GM19395 (cell line): ENCODE results near the gene CMPK2.
A peak's percentile ranks its signal among the peaks of the same experiment; 100 is the strongest.

Experiments
- ATAC-seq: cut with Tn5 transposase; IDR thresholded peaks from one replicate; pipeline ENCODE4 v1.9.1; 2021; ENCODE audit warnings: mild to moderate bottlenecking, moderate library complexity; ENCODE audit not compliant: unreplicated experiment

The CMPK2 gene

DNA sequence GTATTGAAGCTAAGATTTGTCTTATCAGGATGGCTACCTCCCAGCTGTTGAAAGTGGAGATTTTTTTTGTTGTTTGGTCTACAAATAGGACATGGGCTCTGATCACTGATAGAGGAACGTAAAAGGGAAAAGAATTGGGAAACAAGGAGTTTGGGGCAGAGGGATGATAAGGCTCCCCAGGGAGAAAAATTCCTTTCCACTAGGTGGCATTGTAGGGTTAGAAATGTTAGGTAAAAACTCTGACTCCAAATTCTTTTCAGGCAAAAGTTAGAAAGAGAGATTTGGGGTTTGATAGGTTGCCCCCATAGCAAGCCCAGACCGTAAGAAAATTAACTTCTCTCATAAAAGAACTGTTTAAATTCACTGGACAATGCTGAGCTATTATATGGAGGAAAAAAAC is 19.8 kb downstream of the CMPK2 start:
- no peak for ATAC-seq

DNA sequence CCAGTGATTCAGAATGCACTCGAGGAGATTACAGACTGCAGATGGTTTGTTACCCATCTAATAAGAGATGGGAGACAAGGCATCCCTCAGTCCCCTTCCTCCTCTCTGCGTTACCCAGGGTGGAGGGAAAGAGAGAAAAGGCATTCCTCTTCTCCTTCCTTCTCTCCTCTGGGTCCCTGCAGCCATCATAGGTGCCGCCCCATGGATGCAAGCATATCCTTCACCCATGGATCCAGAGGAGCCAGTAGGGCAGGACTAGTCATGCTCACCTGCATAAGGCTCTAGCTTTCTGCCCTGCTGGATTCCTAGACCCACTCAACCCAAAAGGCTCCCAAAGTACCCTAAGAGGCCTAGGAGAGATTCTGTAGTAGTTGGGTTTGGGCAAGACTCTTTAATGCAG is 20.4 kb downstream of the CMPK2 start:
- ATAC-seq: no peak

DNA sequence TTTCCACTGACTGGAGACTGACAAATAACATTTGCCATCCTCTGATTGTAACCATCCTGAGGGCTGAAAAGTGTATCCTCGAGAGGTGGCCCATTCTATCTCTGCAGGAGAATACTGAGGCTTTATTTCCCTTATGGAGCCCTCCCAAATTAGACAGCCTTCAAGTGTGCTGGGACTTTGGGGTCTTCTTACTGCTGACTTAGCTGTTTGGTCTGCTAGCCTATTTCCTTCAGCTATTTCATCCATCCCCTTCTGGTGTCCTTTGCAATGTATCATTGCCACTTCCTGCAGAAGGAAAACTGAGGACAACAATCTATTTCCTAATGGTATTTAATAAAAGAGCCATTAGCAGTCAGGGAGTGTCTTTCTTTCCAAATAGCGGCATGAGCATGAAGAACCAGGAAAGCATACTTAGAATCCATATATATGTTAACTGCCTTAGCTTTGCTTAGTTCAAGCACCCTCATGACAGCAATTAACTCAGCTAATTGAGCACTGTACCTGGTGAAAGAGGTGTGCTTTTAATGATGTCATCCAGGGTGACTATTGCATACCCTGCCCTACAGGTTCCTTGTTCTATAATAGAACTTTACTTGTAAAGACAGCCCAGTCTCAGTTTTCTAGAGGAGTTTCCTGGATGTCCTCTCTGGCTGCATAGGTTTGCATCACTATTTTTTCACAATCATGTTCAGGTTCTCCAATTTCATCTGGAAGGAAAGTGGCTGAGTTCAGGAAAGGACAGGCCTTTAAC is 24.0 kb downstream of the CMPK2 start:
- no peak for ATAC-seq

GRCh38 chr2:6838673-6839319 is 26.9 kb downstream of the CMPK2 start:
- no peak for ATAC-seq

DNA sequence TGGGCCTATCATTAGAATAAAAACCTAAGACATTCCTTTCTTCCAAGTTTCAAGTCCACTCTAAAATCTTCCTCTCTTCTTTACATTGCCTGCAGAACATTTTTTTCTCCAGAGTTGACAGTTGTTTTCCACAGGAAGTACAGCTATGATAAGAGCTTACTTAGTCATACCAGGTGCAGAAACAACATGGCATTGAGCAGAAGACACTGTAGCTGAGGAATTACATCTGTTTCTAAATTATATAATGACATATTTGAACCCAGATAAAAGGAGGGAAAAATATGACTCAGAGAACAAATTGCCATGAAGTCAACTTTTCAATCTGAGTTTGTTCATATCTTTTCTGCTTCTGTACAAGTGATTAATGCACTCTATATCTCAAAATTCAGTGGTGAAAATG is 30.2 kb downstream of the CMPK2 start:
- ATAC-seq: no peak

DNA sequence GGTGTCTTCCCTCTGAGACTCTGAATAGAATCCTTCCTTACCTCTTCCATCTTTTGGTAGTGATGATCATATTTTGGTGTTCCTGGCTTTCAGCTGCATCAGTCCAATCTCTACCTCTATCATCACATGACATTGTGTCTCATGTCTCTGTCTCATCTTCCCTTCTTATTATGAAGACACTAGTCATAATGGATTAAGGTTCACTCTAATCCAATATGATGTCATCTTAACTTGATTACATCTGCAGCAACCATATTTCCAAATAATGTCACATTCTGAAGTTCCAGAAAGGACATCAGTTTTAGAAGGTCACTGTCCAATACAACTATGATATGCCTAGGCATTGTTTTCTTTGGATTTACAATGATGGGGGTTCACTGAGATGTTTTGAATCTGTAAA is 31.5 kb downstream of the CMPK2 start:
- ATAC-seq: no peak

DNA sequence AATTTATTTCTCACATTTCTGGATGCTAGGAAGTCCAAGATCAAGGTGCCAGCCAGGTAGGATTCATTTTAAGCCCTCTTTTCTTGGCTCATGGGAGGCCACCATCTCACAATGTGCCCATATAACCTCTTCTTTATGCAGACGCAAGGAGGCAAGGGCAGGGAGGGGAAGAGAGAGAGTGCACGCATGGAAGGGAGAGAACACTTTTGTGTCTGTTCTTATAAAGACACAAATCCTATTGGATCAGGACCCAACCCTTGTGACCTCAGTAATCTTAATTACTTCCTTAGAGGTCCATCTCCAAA is 32.5 kb downstream of the CMPK2 start:
- ATAC-seq: no peak

DNA sequence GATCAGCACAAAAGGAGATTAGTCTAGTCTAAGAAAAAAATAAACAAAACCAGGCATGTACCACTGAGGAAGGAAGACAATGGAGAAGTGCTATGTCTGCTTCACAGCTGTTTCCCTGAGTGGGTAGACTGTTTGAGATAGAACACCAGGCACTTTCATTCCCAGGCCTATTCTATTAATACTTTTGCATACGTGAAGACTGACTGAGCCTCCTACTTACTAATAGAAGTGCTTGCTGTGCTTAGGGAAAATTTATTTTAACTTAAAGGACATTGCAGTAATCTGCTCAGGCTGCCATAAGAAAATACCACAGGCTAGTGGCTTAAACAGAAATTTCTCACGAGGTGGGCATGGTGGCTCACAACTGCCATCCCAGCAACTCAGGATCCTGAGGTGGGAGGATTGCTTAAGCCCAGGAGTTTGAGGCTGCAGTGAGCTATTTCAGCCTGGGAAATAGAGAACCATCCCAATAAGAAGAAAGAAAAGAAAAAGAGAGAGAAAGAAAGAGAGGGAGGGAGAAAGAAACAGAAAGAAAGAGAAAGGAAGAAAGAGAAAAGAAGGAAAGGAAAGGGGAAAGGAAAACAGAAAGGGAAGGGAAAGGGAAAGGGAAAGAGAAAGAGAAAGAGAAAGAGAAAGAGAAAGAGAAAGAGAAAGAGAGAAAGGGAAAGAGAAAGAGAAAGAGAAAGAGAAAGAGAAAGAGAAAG is 33.0 kb downstream of the CMPK2 start:
- ATAC-seq: no peak

- no peak for ATAC-seq
Measured at GRCh38 chr2:6831229-6831628, 34.5 kb downstream of the CMPK2 start.

GRCh38 chr2:6828299-6828584 is 37.5 kb downstream of the CMPK2 start:
- no peak for ATAC-seq

GRCh38 chr2:6827566-6828298 is 38.0 kb downstream of the CMPK2 start:
- ATAC-seq: no peak

DNA sequence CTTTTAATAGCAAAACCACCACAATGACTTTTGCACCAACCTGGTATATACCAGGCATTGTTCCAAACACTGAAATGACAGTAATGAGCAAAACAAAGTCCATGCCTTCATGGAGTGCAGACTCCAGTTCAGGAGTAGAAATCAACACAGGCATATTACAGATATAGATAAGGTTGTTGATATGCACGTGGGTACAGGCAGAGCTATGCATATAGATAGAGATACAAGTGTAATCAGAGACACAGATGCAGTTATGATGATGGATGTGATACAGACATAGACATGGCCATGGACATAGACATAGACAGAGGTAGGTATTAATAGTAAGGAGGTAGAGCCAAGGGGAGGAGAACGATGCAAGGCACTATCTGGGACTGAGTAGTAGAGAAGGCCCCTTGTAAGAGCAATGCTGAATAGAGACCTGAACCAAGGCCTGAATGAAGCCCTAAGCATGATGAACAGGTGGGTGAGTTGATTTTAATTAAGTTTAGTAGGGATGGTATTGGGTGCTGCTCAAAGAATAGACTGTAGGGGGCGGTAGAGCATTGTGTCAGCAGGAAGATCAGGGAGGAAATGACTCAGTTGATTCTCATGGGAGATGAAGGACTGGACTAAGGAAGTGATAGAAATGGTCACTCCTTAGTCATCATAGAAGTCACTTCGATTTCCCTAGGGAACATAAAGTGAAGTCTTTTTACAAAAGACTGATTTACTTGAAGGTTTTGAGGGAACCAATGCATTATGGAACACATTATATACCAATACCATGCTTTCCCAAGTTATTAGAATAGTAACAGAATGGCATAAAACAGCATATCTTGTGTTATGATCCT is 39.4 kb downstream of the CMPK2 start:
- ATAC-seq: peak; percentile 97

DNA sequence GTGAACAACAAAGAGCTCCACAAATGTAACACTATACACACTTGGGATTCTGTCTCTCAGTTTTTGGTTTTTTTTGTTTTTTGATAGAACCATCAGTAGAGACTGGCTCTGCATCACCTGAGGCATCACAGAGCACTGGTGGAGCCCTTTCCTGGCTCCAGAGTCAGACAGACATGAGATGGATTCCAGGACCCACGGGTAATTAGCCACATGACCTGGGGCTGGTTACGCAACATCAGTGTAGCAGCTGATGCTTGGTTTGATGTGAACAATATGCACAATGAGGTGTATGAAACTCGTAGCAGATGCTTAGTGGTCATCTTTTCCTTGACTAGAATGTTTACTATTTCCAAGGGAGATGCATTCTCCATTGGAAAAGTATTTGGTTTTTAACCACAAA is 40.7 kb downstream of the CMPK2 start:
- ATAC-seq: no peak

DNA sequence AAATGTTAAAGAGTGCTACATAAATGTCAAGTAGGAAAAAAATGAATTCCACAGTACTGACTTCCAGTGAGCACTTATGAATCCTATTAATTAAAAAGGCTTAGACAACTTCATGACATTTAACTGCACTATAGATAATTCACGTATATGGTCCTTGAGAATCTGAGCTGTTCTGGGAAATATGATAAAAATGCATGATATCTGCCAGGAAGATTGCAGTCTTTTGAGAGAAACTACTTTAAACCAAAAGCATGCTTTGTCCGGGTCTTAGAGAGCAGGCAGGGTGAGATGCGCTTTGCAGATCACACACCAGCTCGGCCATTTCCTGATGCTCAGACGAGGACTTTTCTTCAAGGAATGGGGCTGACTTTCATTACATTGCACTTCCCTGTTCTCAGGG is 42.6 kb downstream of the CMPK2 start:
- ATAC-seq: no peak

DNA sequence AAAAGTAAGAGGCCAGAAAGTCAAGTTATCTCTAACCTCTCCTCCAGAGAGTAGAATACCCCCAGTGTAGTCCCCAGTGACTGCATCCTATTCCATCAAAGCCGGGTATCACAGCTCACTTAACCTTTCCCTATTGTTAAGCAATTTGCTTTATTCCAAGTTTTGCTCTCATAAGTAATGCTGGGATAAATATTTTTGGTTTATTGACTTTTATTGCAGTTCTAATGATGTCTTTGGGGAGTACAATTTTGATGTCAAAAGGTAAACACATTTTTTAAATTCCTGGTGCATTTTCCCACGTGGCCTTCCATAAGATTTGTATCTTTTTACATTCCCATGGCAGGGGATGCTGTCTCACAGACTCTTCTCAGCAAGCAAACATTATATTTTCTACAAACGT is 43.3 kb downstream of the CMPK2 start:
- ATAC-seq: no peak

- no peak for ATAC-seq
Measured at GRCh38 chr2:6820903-6821584, 44.7 kb downstream of the CMPK2 start.

- ATAC-seq: no peak
Measured at GRCh38 chr2:6820236-6820635, 45.5 kb downstream of the CMPK2 start.

- no peak for ATAC-seq
Measured at GRCh38 chr2:6819668-6820067, 46.0 kb downstream of the CMPK2 start.

DNA sequence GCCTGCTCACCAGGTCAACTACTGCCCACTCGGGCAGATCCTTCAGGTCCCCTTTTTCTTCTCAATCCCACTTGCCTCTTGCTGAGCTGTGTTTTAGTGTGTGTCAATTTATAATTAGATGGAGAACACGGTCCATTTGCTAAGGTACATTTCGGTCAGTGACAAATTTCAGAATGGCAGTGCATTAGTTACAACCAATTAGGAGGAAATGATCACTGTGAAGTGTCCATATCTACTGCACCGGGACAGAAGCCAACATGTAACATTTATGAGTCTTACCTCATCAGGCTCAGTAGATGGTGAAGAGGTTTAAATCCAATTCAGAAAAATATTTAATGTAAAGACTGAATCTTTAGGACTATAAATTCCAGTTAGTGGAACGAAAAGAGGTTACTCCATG is 47.7 kb downstream of the CMPK2 start:
- ATAC-seq: no peak

GRCh38 chr2:6814869-6815268 is 50.8 kb downstream of the CMPK2 start:
- ATAC-seq: no peak
